ENCODE data around the gene RNF213.

DNA sequence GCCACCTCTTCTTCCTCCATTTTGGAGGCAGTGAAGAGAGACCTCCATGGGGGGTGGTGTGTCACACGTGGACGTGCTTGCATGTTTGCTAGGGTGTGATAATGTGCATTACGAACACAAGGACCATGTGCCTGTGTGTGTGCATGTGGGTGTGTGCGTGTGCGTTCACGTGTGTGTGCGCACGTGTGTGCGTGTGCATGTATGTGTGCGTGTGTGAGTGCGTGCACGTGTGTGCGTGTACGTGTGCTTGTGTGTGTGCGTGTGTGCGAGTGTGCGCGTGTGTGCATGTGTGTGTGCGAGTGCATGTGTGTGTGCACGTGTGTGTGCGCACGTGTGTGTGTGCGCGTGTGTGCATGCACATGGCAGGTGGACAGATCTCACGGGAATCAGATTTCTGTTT lies 29.5 kb downstream of the RNF213 start:
- TF ChIP-seq CTCF (IDR thresholded peaks at IDR 0.05) (no peak), ELF1 (IDR thresholded peaks at IDR 0.05) (no peak), SMC3 (IDR thresholded peaks at IDR 0.05; ENCODE audit: low read depth, low read length) (no peak), RAD21 (IDR thresholded peaks at IDR 0.05; ENCODE audit: low read length) (no peak), RFX5 (IDR thresholded peaks at IDR 0.05; ENCODE audit: low read length) (no peak), GABPA (IDR thresholded peaks at IDR 0.05; ENCODE audit: low read depth) (no peak), RXRA (IDR thresholded peaks at IDR 0.05; ENCODE audit: borderline replicate concordance, low read depth) (no peak), FOXJ3 (CRISPR knock-in tag; IDR thresholded peaks at IDR 0.05) (no peak), TAF1 (IDR thresholded peaks at IDR 0.05; ENCODE audit: borderline replicate concordance, low read depth, low read length) (no peak)
- TF ChIP-seq, protein P1, sequence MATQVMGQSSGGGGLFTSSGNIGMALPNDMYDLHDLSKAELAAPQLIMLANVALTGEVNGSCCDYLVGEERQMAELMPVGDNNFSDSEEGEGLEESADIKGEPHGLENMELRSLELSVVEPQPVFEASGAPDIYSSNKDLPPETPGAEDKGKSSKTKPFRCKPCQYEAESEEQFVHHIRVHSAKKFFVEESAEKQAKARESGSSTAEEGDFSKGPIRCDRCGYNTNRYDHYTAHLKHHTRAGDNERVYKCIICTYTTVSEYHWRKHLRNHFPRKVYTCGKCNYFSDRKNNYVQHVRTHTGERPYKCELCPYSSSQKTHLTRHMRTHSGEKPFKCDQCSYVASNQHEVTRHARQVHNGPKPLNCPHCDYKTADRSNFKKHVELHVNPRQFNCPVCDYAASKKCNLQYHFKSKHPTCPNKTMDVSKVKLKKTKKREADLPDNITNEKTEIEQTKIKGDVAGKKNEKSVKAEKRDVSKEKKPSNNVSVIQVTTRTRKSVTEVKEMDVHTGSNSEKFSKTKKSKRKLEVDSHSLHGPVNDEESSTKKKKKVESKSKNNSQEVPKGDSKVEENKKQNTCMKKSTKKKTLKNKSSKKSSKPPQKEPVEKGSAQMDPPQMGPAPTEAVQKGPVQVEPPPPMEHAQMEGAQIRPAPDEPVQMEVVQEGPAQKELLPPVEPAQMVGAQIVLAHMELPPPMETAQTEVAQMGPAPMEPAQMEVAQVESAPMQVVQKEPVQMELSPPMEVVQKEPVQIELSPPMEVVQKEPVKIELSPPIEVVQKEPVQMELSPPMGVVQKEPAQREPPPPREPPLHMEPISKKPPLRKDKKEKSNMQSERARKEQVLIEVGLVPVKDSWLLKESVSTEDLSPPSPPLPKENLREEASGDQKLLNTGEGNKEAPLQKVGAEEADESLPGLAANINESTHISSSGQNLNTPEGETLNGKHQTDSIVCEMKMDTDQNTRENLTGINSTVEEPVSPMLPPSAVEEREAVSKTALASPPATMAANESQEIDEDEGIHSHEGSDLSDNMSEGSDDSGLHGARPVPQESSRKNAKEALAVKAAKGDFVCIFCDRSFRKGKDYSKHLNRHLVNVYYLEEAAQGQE (IDR thresholded peaks at IDR 0.05; ENCODE audit: low read depth, low read length): no peak

Data from SK-N-SH (cell line).